HUES6 (cell line): ENCODE data around the gene KYNU.

ENCODE experiments used
- H3K27ac ChIP-seq: 2 replicates; pipeline ENCODE4 v1.7.0; 2013; ENCODE audit warnings: low read depth, mild to moderate bottlenecking, low read length, inconsistent platforms
- H3K27me3 ChIP-seq: 2 replicates; pipeline ENCODE4 v1.6.1; 2013; ENCODE audit warnings: low read length; ENCODE audit not compliant: control insufficient read depth, insufficient read depth
- H3K36me3 ChIP-seq: 2 replicates; pipeline ENCODE4 v1.6.1; 2013; ENCODE audit warnings: low read length; ENCODE audit not compliant: control insufficient read depth, insufficient read depth
- H3K4me1 ChIP-seq: 2 replicates; pipeline ENCODE4 v1.6.1; 2013; ENCODE audit warnings: low read length; ENCODE audit not compliant: control insufficient read depth, insufficient read depth
- H3K4me3 ChIP-seq: 2 replicates; pipeline ENCODE4 v1.5.1; 2013; ENCODE audit warnings: low read depth, low read length
- H3K9ac ChIP-seq: one replicate; pipeline ENCODE4 v1.6.1; 2013; ENCODE audit warnings: mild to moderate bottlenecking, low read length
- H3K9me3 ChIP-seq: 2 replicates; pipeline ENCODE4 v1.6.1; 2013; ENCODE audit warnings: low read depth, low read length; ENCODE audit not compliant: control insufficient read depth, insufficient read depth

KYNU gene

DNA sequence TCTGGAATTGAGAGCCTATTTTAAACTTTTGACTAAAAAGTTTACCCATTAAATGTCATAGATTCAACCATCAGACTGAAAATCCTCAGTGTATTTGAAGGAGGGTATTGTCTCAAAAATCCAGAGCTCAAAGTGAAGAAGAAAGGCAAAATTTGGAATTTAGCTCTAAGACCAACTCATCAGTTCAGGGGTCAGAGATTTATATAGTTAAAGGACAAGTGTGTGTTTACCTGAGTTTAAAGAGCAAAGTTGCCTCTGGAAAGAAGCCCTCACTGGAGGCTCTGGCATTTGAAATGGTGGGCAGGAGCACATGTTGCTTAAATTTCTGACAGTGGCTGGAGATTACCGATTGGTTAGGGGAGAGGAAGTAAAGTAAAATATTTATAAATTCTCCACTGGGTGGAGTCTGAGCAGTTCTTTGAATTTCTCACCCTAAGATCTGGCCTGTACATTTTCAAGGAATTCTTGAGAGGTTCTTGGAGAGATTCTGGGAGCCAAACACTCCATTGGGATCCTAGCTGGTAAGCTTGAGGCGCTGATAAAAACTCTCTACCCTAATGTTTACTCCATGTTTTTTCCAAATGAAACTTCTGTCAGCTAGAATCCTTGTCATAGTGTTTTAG, at the start of gene KYNU:
Gene KYNU, plus strand, starts transcription at position 449 of the 623 bp plus-strand sequence. CDS start 7,704 bp downstream, outside the sequence.
- H3K36me3 ChIP-seq = no peaks in the 10 kb centered on the region
- H3K9me3 ChIP-seq = no peaks in the 10 kb centered on the region
- H3K4me3 ChIP-seq = no peak within 1 kb of the TSS
- H3K27ac ChIP-seq = no peak within 1 kb of the TSS
- H3K9ac ChIP-seq = no peak within 1 kb of the TSS
- H3K4me1 ChIP-seq = 0 out of 2 replicates have a peak, but pooled peaks cover 6% of the 10 kb centered on the region
- no peaks in the 10 kb centered on the region for H3K27me3 ChIP-seq

DNA sequence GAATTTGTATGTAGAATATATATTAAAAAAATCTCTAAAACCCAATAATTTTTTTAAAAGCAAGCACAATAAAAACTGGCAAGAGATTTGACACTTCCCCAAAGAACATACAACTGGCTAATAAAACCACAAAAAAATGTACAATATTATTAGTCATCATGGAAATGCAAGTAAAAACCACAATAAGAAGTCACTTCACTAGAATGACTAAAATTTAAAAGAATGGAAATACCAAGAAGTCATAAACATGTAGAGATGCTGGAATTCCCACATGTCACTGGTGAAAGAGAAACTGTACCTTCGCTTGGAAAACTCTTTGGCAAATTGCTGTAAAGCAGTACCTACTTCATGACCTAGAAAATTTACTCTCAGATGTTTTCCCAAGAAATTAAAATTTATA, 43.4 kb upstream of the KYNU start:
- H3K36me3 ChIP-seq = no peaks in the 10 kb centered on the region
- no peak overlapping the region for H3K27ac ChIP-seq
- no peaks in the 10 kb centered on the region for H3K4me1 ChIP-seq
- H3K9ac ChIP-seq = no peak overlapping the region
- no peaks in the 10 kb centered on the region for H3K9me3 ChIP-seq
- no peaks in the 10 kb centered on the region for H3K27me3 ChIP-seq
- H3K4me3 ChIP-seq = no peak overlapping the region

DNA sequence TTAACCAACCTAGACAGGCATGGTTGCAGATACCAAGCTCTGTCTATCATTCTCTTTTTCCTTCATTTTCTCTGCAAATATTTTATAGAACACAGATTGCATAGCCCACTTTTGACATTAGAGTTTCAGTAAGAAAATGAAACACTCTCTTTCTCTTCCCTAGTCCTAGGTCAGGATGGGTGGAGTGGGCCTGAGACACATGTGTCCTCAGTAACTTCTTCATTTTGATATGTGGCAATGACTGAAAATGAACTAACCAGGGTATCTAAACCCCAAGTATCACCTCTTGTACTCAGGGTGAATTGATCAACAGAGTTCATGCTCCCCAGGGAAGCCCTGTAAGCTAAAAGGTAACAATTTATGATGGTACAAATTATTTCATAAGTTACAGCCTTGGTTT, 37.0 kb upstream of the KYNU start:
- Histone ChIP-seq H3K4me1 (no peaks in the 10 kb centered on the region), H3K9ac (no peak overlapping the region), H3K4me3 (no peak overlapping the region), H3K27ac (no peak overlapping the region), H3K9me3 (no peaks in the 10 kb centered on the region), H3K27me3 (no peaks in the 10 kb centered on the region), H3K36me3 (no peaks in the 10 kb centered on the region)

DNA sequence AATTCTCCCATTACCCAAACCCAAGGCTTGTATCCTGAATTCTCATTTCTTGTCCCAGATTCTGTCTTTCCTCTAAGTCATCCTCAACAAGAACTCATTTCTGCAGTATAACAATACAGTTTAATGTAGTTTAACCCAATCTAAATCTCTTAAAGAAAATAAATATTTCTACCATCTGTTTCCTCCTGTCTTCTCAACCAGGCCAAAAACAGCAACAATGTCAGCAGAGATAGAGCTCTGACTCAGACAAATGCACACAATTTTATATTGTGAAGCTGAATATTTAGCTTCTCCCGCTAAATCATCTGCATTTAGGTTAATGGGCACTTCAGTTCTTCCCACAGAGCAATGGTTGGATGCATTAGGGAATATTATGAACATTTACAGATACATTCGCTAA, 35.7 kb upstream of the KYNU start:
- no peak overlapping the region for H3K4me3 ChIP-seq
- no peaks in the 10 kb centered on the region for H3K36me3 ChIP-seq
- H3K27me3 ChIP-seq = no peaks in the 10 kb centered on the region
- no peaks in the 10 kb centered on the region for H3K9me3 ChIP-seq
- no peaks in the 10 kb centered on the region for H3K4me1 ChIP-seq
- no peak overlapping the region for H3K9ac ChIP-seq
- H3K27ac ChIP-seq = no peak overlapping the region

GRCh38 chr2:142842369-142842768, 35.1 kb upstream of the KYNU start:
- Histone ChIP-seq H3K36me3 (no peaks in the 10 kb centered on the region), H3K9me3 (no peaks in the 10 kb centered on the region), H3K9ac (no peak overlapping the region), H3K27me3 (no peaks in the 10 kb centered on the region), H3K27ac (no peak overlapping the region), H3K4me1 (no peaks in the 10 kb centered on the region), H3K4me3 (no peak overlapping the region)

GRCh38 chr2:142843731-142844130, 33.7 kb upstream of the KYNU start:
- Histone ChIP-seq H3K36me3 (no peaks in the 10 kb centered on the region), H3K27ac (no peak overlapping the region), H3K9me3 (no peaks in the 10 kb centered on the region), H3K4me3 (no peak overlapping the region), H3K4me1 (no peaks in the 10 kb centered on the region), H3K27me3 (no peaks in the 10 kb centered on the region), H3K9ac (no peak overlapping the region)

GRCh38 chr2:142848023-142848606, 29.3 kb upstream of the KYNU start:
- Histone ChIP-seq H3K36me3 (no peaks in the 10 kb centered on the region), H3K4me1 (no peaks in the 10 kb centered on the region), H3K27me3 (no peaks in the 10 kb centered on the region), H3K4me3 (no peak overlapping the region), H3K9me3 (no peaks in the 10 kb centered on the region), H3K9ac (no peak overlapping the region), H3K27ac (no peak overlapping the region)

DNA sequence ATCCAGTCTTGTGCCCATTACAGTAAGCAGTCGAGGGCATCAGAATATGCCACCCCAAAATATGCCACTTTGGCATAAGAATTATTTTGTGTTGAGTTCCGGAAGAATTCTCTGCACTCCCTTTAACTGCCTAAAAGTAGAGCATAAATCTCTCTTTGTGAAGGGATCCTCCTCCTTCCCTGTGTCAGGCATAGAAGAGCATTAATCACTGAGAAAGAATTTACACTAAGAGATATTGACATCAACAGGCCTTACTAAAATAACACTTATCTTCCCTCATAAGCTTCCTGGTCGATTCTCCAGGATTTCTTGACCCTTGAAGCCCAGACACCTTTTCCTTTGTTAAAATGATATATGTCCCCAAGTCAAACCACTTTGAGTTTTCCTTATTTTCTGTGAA, 27.6 kb upstream of the KYNU start:
- no peak overlapping the region for H3K27ac ChIP-seq
- no peak overlapping the region for H3K4me3 ChIP-seq
- H3K9me3 ChIP-seq = no peaks in the 10 kb centered on the region
- H3K4me1 ChIP-seq = no peaks in the 10 kb centered on the region
- H3K36me3 ChIP-seq = no peaks in the 10 kb centered on the region
- H3K9ac ChIP-seq = no peak overlapping the region
- no peaks in the 10 kb centered on the region for H3K27me3 ChIP-seq

DNA sequence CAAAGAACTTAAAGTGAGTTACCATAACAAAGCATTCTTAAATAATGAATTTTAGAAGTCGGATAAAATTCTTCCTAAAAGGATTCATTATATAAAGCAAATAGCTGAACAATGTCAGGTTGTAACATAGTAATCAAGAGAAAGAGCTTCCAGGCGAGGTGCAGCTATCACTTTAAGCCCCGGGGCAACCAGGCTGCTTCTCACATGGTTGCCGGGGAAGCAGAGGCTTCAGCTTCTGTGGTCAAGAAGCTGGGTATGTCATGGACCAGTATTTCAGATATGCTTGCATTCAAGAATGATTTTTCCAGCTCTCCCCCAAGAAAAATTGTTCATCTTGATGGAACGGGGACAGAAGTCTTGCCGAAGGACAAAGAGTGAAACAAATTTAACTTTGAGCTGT, 23.6 kb upstream of the KYNU start:
- Histone ChIP-seq H3K27me3 (no peaks in the 10 kb centered on the region), H3K27ac (no peak overlapping the region), H3K4me3 (no peak overlapping the region), H3K4me1 (no peaks in the 10 kb centered on the region), H3K36me3 (no peaks in the 10 kb centered on the region), H3K9ac (no peak overlapping the region), H3K9me3 (peaks cover 2% of the 10 kb centered on the region; the same call in 1 of the 2 replicates)

DNA sequence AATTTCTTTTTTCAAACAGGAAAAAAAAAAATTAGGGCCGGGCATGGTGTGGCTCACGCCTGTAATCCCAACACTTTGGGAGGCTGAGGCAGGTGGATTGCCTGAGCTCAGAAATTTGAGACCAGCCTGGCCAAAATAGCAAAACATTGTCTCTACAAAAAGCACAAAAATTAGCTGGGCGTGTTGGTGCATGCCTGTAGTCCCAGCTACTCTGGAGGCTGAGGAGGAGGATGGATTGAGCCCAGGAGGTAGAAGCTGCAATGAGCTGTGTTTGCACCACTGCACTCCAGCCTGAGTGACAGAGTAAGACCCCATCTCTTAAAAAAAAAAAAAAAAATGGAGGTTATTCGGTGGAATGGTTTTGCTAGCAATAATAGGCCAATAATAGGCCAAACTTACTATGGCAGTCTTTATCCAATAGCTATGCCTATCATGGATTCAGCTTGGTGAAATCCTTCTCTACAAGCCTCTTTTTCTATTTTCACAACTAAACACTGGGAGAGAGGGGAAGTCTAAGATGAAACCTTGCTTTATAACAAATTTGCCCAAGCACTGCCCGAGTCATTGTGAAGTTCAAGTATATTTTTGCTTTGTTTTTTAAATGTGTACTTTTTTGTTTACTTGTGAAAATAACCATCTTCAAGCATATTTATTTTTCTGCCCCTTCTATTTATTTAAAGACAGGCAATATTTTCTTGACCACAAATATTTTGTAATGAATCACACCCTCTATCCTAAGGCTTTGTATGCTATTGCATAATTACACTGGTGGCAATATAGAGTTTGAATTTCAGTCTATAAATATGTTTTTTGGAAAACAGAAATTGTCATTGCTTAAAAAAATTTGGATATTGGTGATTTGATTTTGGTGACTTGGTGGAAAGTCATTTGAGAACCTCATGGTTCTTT, 20.0 kb upstream of the KYNU start:
- Histone ChIP-seq H3K9ac (no peak overlapping the region), H3K27ac (no peak overlapping the region), H3K9me3 (peaks cover 2% of the 10 kb centered on the region; the same call in 1 of the 2 replicates), H3K4me1 (no peaks in the 10 kb centered on the region), H3K36me3 (no peaks in the 10 kb centered on the region), H3K27me3 (no peaks in the 10 kb centered on the region), H3K4me3 (no peak overlapping the region)

- Histone ChIP-seq H3K27me3 (no peaks in the 10 kb centered on the region), H3K4me1 (no peaks in the 10 kb centered on the region), H3K27ac (no peak overlapping the region), H3K9ac (no peak overlapping the region), H3K36me3 (no peaks in the 10 kb centered on the region), H3K9me3 (peaks cover 2% of the 10 kb centered on the region; the same call in 1 of the 2 replicates), H3K4me3 (no peak overlapping the region)
These were observed 18.5 kb upstream of the KYNU start for GRCh38 chr2:142858961-142859360.
